Endothelial cell of umbilical vein (primary cell): ENCODE data around the gene CCDC185.

Source experiments
- POLR2A ChIP-seq: IDR thresholded peaks from 2 replicates; pipeline ENCODE4 v1.6.1; 2012; ENCODE audit warnings: low read depth, mild to moderate bottlenecking, control low read depth, low read length
- TF ChIP-seq, protein P1 (sequence below), 2 donors: IDR thresholded peaks; 1 replicate in 1 of 2; 2 replicates in 1 of 2; pipeline ENCODE4 v1.5.1; 2011; ENCODE audit warnings: low read length in 2 of 2, mild to moderate bottlenecking in 2 of 2, moderate library complexity in 2 of 2, control low read depth in 1 of 2, inconsistent platforms in 1 of 2, low read depth in 1 of 2; ENCODE audit not compliant: insufficient read depth in 1 of 2; ENCODE audit errors: extremely low read depth in 1 of 2

DNA sequence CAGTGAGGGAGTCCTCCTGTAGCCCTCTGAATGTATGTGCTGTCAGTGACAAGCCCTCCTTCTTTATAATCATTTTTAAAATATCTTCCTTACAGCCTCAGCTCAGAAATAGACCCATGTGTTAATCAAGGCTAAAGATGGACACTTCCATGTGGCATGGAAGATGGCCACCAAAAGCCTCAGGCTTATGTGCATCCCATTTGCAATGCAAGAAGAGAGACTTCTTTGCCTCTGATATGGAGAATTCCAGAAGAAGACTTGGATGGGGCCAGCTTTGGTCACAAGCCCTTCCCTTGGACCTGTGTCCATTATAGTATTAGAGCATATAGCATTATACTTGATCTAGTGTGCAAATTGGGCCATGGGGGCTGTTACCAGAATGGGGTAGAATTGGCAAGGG lies 18.5 kb downstream of the CCDC185 start:
- TF ChIP-seq POLR2A = no peak
- TF ChIP-seq, protein P1, sequence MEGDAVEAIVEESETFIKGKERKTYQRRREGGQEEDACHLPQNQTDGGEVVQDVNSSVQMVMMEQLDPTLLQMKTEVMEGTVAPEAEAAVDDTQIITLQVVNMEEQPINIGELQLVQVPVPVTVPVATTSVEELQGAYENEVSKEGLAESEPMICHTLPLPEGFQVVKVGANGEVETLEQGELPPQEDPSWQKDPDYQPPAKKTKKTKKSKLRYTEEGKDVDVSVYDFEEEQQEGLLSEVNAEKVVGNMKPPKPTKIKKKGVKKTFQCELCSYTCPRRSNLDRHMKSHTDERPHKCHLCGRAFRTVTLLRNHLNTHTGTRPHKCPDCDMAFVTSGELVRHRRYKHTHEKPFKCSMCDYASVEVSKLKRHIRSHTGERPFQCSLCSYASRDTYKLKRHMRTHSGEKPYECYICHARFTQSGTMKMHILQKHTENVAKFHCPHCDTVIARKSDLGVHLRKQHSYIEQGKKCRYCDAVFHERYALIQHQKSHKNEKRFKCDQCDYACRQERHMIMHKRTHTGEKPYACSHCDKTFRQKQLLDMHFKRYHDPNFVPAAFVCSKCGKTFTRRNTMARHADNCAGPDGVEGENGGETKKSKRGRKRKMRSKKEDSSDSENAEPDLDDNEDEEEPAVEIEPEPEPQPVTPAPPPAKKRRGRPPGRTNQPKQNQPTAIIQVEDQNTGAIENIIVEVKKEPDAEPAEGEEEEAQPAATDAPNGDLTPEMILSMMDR (IDR thresholded peaks at IDR 0.05; ENCODE audit: extremely low read depth in 1 of 2, insufficient read depth in 1 of 2, low read depth in 1 of 2, low read length in 2 of 2) = no peak
